HG03064 (cell line): ENCODE data around the gene ATP1B1.

Experiments used
- ATAC-seq: cut with Tn5 transposase; IDR thresholded peaks from one replicate; pipeline ENCODE4 v1.9.1; 2021; ENCODE audit warnings: low read depth; ENCODE audit not compliant: unreplicated experiment

The ATP1B1 gene

DNA sequence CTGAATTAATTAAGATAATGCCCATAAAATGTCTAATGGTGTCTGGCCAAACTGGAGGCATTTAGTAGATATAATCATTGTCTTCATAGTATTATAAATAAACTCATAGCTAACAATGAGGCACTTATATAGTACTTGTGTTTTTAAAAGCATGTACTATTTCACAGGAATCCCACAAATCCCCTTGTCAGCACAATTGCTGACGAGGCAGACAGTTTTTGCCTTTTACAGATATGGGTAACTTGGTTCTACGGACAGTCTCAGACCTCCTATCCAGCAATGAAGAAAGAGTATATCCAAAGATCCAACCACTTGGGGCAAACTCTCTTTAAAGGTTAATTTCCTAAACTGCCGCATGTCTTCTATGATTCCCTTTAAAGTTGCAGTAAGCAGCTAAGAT lies 73.7 kb downstream of the ATP1B1 start:
- ATAC-seq = no peak
